Activated naive CD8-positive, alpha-beta T cell treated with anti-CD3 and anti-CD28 coated beads, Interleukin-2, amount 50 U/mL, for 24 hours (primary cell): ENCODE results near the gene EEF1AKMT3.

Experiments
- ATAC-seq: fragments of 150-1000 bp; cut with Tn5 transposase; one replicate; pipeline ENCODE4 v1.10.0; 2021
- DNase-seq: peaks from one replicate; pipeline ENCODE4 v3.0.0; 2021
- H3K27ac Mint-ChIP-seq: one replicate; pipeline ENCODE4 v1.8.0; 2021; ENCODE audit warnings: mild to moderate bottlenecking, mixed read lengths
- H3K27me3 Mint-ChIP-seq: one replicate; pipeline ENCODE4 v1.8.0; 2021; ENCODE audit warnings: mixed read lengths
- H3K36me3 Mint-ChIP-seq: one replicate; pipeline ENCODE4 v1.8.0; 2021; ENCODE audit warnings: low read depth, mixed read lengths
- H3K4me1 Mint-ChIP-seq: one replicate; pipeline ENCODE4 v1.8.0; 2021; ENCODE audit warnings: mixed read lengths
- H3K4me3 Mint-ChIP-seq: one replicate; pipeline ENCODE4 v1.8.0; 2021; ENCODE audit warnings: mild to moderate bottlenecking, moderate library complexity, mixed read lengths
- H3K9me3 Mint-ChIP-seq: one replicate; pipeline ENCODE4 v1.8.0; 2021; ENCODE audit warnings: mixed read lengths

The EEF1AKMT3 gene

DNA sequence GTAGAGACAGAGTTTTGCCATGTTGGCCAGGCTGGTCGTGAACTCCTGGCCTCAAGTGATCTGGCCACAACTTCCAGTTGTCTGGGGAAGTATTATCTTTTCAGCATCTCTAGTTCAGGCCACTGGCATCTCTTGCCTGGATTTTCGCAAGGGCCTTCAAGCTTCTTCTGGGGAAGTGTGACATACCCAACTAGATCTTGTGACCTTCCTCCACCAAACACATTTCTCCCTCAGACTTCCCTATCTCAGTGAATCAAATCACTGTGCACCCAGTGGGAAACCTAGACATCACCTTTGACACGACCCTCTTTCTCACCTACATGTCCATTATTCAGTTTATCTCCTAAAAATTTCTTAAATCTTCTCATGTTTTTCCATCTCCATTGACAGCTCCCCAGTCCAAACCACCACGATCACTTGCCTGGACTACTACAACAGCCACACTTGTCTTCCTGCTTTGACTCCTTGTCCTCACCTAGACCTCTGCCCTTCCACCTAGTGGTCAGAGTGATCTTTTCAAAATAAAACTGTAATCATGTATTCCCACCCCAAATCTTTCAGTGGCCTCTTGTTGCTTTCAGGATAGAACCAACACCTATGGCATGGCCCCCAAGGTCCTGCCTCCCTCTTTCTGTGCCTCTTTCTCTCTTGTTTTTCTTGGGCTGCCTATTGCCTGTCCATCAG lies 3.3 kb downstream of the EEF1AKMT3 start:
- DNase-seq (no peak), ATAC-seq (no peak)
- no peak overlapping the region for H3K27ac Mint-ChIP-seq
- peaks cover 25% of the 10 kb centered on the region for H3K4me1 Mint-ChIP-seq
- H3K4me3 Mint-ChIP-seq: no peak overlapping the region
- H3K9me3 Mint-ChIP-seq: no peaks in the 10 kb centered on the region
- H3K36me3 Mint-ChIP-seq: peaks cover 14% of the 10 kb centered on the region
- H3K27me3 Mint-ChIP-seq: no peaks in the 10 kb centered on the region

DNA sequence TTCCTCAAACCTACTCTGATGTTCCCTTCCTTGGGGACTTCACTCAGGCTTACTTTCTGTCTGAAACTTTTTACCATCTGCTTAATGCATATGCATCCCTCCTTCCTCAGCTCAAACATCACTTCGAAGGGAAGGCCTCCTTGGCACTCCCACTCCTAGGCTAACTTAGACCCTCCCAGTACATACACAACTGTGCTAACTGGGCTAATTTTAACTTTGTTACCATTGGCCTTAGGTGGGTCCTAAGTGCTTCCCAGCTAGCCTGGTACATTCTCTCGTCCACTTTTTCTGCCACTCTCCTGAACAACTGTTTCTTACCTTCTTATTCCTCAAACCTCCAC lies 3.8 kb downstream of the EEF1AKMT3 start:
- DNase-seq: no peak
- Mint-ChIP-seq H3K27ac (no peak overlapping the region), H3K4me3 (no peak overlapping the region), H3K9me3 (no peaks in the 10 kb centered on the region), H3K36me3 (peaks cover 11% of the 10 kb centered on the region), H3K27me3 (no peaks in the 10 kb centered on the region), H3K4me1 (peaks cover 22% of the 10 kb centered on the region)
- no peak for ATAC-seq

DNA sequence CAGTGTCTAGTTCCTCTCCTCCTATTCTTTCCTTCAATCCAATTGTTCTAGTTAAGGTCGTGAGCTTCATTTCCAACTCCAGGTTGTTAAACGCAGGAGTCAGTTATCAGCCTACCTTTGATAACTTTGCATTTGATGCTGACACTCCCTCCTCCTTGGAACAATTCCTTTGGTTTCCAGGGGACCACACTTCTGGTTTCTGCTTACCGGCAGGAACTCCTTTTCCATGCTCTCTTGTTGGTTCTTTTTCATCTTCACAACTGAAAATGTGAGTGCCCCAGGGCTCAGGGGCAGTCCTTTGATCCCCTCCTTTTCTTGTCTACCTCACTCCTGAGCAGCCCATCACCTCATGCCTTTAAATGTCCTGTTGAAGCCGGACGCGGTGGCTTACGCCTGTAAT lies 5.0 kb downstream of the EEF1AKMT3 start:
- no peak for DNase-seq
- H3K9me3 Mint-ChIP-seq: no peaks in the 10 kb centered on the region
- H3K27ac Mint-ChIP-seq: no peak overlapping the region
- no peak overlapping the region for H3K4me3 Mint-ChIP-seq
- ATAC-seq: no peak
- no peaks in the 10 kb centered on the region for H3K27me3 Mint-ChIP-seq
- peaks cover 28% of the 10 kb centered on the region for H3K4me1 Mint-ChIP-seq
- peaks cover 7% of the 10 kb centered on the region for H3K36me3 Mint-ChIP-seq

DNA sequence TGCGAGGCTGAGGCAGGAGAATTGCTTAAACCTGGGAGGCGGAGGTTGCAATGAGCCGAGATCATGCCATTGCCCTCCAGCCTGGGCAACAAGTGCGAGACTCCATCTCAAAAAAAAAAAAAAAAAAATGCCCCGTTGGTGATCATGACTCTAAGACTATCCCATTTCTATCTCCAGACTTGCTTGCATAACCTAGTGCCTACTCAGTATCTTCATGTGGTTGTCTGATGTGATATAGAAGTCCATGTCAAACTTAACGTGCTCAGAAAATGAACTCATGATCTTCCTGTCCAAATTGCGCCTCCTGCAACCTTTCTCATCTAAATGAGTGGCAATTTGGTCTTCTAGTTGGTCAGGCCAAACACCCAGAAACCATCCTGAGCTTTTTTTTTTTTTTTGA lies 5.5 kb downstream of the EEF1AKMT3 start:
- DNase-seq: no peak
- no peak overlapping the region for H3K27ac Mint-ChIP-seq
- no peaks in the 10 kb centered on the region for H3K27me3 Mint-ChIP-seq
- no peak overlapping the region for H3K4me3 Mint-ChIP-seq
- peaks cover 9% of the 10 kb centered on the region for H3K36me3 Mint-ChIP-seq
- H3K4me1 Mint-ChIP-seq: peaks cover 31% of the 10 kb centered on the region
- ATAC-seq: no peak
- no peaks in the 10 kb centered on the region for H3K9me3 Mint-ChIP-seq

DNA sequence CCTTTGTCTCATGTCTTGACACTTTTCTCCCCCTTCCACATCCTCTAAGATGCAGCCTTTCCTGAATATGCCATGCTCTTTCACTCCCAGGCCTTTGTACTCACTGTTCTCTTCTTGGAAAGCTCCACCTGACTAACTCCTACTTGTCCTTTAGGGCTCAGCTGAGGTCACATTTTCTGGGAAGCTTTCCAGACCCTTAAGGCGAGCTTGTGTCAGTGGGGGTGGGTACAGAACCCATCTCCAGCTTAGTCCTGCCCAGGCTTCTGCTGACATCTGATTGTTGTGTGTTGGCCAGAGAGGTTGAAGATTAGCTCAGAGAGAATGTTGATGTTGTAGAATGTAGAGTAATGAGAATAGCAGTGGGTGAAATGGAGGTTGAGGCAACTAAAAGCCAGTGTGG lies 7.3 kb downstream of the EEF1AKMT3 start:
- peaks cover 13% of the 10 kb centered on the region for H3K36me3 Mint-ChIP-seq
- no peak for ATAC-seq
- H3K27ac Mint-ChIP-seq: no peak overlapping the region
- no peaks in the 10 kb centered on the region for H3K27me3 Mint-ChIP-seq
- DNase-seq: no peak
- no peaks in the 10 kb centered on the region for H3K9me3 Mint-ChIP-seq
- H3K4me3 Mint-ChIP-seq: no peak overlapping the region
- peaks cover 32% of the 10 kb centered on the region for H3K4me1 Mint-ChIP-seq

GRCh38 chr12:57780284-57780897 lies 8.0 kb downstream of the EEF1AKMT3 start:
- no peak overlapping the region for H3K4me3 Mint-ChIP-seq
- no peak for ATAC-seq
- peaks cover 32% of the 10 kb centered on the region for H3K4me1 Mint-ChIP-seq
- H3K27ac Mint-ChIP-seq: no peak overlapping the region
- H3K27me3 Mint-ChIP-seq: no peaks in the 10 kb centered on the region
- peaks cover 13% of the 10 kb centered on the region for H3K36me3 Mint-ChIP-seq
- no peak for DNase-seq
- no peaks in the 10 kb centered on the region for H3K9me3 Mint-ChIP-seq

GRCh38 chr12:57781244-57781643 lies 8.8 kb downstream of the EEF1AKMT3 start:
- Mint-ChIP-seq H3K4me1 (peaks cover 31% of the 10 kb centered on the region), H3K27ac (peak overlapping the region; percentile 98), H3K9me3 (no peaks in the 10 kb centered on the region), H3K36me3 (peaks cover 13% of the 10 kb centered on the region), H3K27me3 (no peaks in the 10 kb centered on the region), H3K4me3 (no peak overlapping the region)
- DNase-seq: no peak
- no peak for ATAC-seq

DNA sequence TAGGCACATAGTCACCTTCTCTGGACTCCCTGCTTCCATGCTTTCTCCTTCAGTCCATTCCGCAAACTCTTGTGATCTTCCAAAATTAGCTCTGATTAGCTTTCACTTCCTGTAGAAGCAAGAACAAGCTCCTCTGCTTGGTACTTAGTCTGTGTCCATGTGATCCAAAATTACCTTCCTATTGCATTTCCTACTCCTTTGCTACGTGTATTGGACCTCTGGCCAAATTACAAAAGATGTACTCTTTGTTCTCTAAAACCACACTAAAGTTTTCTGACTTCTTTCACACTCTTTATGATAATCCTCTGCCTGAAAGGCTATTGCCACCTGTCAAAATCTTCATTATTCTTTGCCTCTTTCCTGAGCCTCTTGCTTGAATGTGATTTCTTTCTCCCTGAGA lies 9.4 kb downstream of the EEF1AKMT3 start:
- Mint-ChIP-seq H3K27me3 (no peaks in the 10 kb centered on the region), H3K36me3 (peaks cover 16% of the 10 kb centered on the region), H3K27ac (peak overlapping the region; percentile 98), H3K9me3 (no peaks in the 10 kb centered on the region), H3K4me3 (no peak overlapping the region), H3K4me1 (peaks cover 33% of the 10 kb centered on the region)
- ATAC-seq (no peak), DNase-seq (no peak)

DNA sequence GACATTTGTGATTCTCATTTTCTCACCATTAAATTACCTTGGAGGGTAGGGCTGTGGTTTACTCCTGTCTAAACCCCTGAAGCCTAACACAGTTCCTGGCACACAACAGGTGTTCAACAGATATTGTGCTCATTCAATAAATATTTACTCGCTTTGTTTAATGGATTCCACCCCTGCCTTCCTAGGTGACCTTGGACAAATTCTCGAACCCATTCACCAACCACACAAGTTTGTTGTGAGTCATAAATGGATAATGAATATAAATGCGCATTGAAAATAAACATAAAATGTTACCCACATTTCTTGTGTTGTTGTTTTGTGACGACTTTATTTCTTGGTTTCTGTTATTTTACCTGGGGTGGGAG lies 9.8 kb downstream of the EEF1AKMT3 start:
- Mint-ChIP-seq H3K9me3 (no peaks in the 10 kb centered on the region), H3K27me3 (no peaks in the 10 kb centered on the region), H3K4me3 (peak overlapping the region; percentile 97), H3K36me3 (peaks cover 16% of the 10 kb centered on the region), H3K27ac (peak overlapping the region; percentile 98), H3K4me1 (peaks cover 33% of the 10 kb centered on the region)
- no peak for DNase-seq
- no peak for ATAC-seq

DNA sequence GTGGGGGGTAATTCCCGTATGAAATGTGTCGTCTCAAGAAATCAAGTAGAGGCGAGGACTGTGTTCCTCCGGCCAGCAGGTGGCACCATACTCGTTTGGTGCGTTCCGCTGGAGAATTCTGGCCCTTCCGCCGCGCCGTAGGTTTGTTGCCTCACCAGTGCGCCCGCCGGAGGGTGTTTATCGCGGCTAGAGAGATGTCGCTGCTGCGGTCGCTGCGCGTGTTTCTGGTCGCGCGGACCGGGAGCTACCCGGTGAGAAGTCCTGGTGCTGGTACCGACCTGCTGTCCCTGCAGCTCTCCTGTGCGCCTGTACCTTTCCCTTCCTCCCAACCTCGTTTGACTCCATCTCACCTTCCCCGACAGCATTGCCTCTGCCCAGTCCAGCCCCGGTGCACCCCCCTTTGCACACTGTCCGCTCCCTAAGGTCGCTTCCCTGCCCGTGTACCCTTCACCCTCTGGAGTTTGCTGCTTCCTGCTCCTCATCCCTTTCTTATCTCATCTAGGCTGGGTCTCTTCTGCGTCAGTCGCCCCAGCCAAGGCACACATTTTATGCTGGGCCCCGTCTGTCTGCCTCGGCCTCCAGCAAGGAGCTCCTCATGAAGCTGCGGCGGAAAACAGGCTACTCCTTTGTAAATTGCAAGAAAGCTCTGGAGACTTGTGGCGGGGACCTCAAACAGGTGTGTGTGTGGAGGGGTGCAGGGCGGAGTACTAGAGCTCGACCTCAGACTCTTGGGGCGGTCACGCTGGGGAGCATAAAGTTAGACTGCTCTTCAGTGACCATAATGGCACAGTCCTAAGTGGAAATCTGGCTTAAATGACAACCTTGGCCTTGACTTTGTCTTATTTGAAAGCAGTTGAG lies 10.4 kb downstream of the EEF1AKMT3 start, which contains the start of gene TSFM:
TSS of gene TSFM (plus strand) at position 180 of the 858 bp plus-strand sequence. CDS start at position 195, 15 bp downstream.
- H3K4me3 Mint-ChIP-seq: peak within 1 kb of the TSS; percentile 97
- ATAC-seq (peak; percentile 88), DNase-seq (peak; percentile 99)
- no peaks in the 10 kb centered on the region for H3K9me3 Mint-ChIP-seq
- peaks cover 19% of the 10 kb centered on the region for H3K36me3 Mint-ChIP-seq
- peaks cover 33% of the 10 kb centered on the region for H3K4me1 Mint-ChIP-seq
- no peaks in the 10 kb centered on the region for H3K27me3 Mint-ChIP-seq
- H3K27ac Mint-ChIP-seq: peak within 1 kb of the TSS; percentile 98

- DNase-seq (no peak), ATAC-seq (no peak)
- H3K4me1 Mint-ChIP-seq: peaks cover 33% of the 10 kb centered on the region
- peak overlapping the region; percentile 98 for H3K27ac Mint-ChIP-seq
- H3K36me3 Mint-ChIP-seq: peaks cover 21% of the 10 kb centered on the region
- H3K9me3 Mint-ChIP-seq: no peaks in the 10 kb centered on the region
- peak overlapping the region; percentile 97 for H3K4me3 Mint-ChIP-seq
- H3K27me3 Mint-ChIP-seq: no peaks in the 10 kb centered on the region
Measured at GRCh38 chr12:57783466-57783801, 11.0 kb downstream of the EEF1AKMT3 start.

DNA sequence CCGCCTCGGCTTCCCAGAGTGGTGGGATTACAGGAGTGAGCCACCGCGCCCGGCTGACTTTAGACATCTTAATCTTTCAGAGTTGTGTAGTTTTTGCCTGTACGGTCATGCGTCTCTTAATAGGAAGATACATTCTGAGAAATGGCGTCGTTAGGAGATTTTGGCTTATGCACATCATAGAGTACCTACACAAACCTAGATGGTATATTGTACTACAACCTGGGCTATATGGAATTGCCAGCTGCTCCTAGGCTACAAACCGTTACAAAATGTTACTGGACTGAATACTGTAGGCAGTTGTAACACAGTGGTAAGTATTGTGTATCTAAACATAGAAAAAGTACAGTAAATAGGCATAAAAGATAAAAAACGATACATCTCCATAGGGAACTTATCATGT lies 11.4 kb downstream of the EEF1AKMT3 start:
- Mint-ChIP-seq H3K27ac (peak overlapping the region; percentile 60), H3K4me3 (peak overlapping the region; percentile 97), H3K4me1 (peaks cover 33% of the 10 kb centered on the region), H3K36me3 (peaks cover 25% of the 10 kb centered on the region), H3K9me3 (no peaks in the 10 kb centered on the region), H3K27me3 (no peaks in the 10 kb centered on the region)
- DNase-seq: no peak
- ATAC-seq: no peak

DNA sequence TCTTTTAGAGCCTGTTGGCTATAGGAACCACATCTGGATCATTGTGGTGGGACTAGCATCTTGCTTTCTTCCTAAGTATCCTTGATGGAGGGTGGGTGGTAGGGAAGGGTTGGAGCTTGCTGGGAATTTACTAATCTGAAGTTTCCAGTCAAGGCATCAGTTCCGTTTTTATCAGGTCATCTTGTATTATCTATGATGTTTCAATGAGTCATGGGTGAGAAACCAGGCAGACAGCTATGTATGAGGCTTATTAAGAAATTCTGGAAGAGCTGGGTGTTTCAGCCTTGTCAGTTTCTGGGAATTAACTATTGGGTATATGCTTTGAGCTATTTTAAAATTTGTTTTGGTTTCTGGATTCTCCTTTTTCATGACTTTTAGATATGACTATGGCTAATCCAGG lies 21.5 kb downstream of the EEF1AKMT3 start:
- H3K4me3 Mint-ChIP-seq: no peak overlapping the region
- DNase-seq: no peak
- no peak for ATAC-seq
- no peak overlapping the region for H3K27ac Mint-ChIP-seq
- peaks cover 51% of the 10 kb centered on the region for H3K36me3 Mint-ChIP-seq
- peaks cover 8% of the 10 kb centered on the region for H3K4me1 Mint-ChIP-seq
- no peaks in the 10 kb centered on the region for H3K9me3 Mint-ChIP-seq
- H3K27me3 Mint-ChIP-seq: no peaks in the 10 kb centered on the region

DNA sequence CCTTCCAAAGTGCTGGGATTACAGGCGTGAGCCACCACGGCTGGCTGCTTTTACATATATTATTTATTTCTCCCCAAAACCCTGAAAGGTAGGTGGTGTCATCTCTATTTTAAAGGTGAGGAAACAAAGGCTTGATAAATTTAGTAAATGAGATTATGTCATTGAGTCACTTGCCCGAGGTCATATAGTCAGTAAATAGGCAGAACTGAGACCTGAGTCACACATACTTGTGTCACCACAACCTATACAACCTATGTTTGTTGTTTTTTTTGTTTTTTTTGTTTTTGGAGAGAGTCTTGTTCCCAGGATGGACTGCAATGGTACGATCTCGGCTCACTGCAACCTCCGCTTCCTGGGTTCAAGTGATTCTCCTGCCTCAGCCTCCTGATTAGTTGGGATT lies 22.9 kb downstream of the EEF1AKMT3 start:
- Mint-ChIP-seq H3K27ac (no peak overlapping the region), H3K4me3 (no peak overlapping the region), H3K36me3 (peaks cover 42% of the 10 kb centered on the region), H3K4me1 (peaks cover 8% of the 10 kb centered on the region), H3K27me3 (no peaks in the 10 kb centered on the region), H3K9me3 (no peaks in the 10 kb centered on the region)
- DNase-seq (no peak), ATAC-seq (no peak)

- Mint-ChIP-seq H3K9me3 (no peaks in the 10 kb centered on the region), H3K27me3 (no peaks in the 10 kb centered on the region), H3K27ac (no peak overlapping the region), H3K4me1 (peaks cover 6% of the 10 kb centered on the region), H3K36me3 (peaks cover 34% of the 10 kb centered on the region), H3K4me3 (no peak overlapping the region)
- ATAC-seq: no peak
- DNase-seq: no peak
Measured at GRCh38 chr12:57796996-57797395, 24.6 kb downstream of the EEF1AKMT3 start.
